Neural crest cell (in vitro differentiated cells): ENCODE measurements around the gene MAGEB6. TPM values are rescaled to one million over a fixed set of nuclear protein-coding genes. Genes with fewer than 3 reads are reported as not detected.
"Not testable (repeated sequence)": the region's sequence is repeated elsewhere in the genome, so short reads cannot be mapped to it uniquely, and the experiment has no call there.

Source experiments
- DNase-seq: peaks from one replicate; pipeline ENCODE4 v3.0.0; 2021; ENCODE audit warnings: low read depth, mixed read lengths, low spot score
- H3K27ac Mint-ChIP-seq: one replicate; pipeline ENCODE4 v1.8.0; 2021; ENCODE audit warnings: mild to moderate bottlenecking, mixed read lengths; ENCODE audit not compliant: unreplicated experiment
- H3K27me3 Mint-ChIP-seq: 2 replicates; pipeline ENCODE4 v1.8.0; 2021; ENCODE audit warnings: low read depth, mild to moderate bottlenecking, mixed read lengths
- H3K36me3 Mint-ChIP-seq: 2 replicates; pipeline ENCODE4 v1.8.0; 2021; ENCODE audit warnings: low read depth, mild to moderate bottlenecking, mixed read lengths
- H3K4me1 Mint-ChIP-seq: 2 replicates; pipeline ENCODE4 v1.8.0; 2021; ENCODE audit warnings: mixed read lengths
- H3K4me3 Mint-ChIP-seq: one replicate; pipeline ENCODE4 v1.8.0; 2021; ENCODE audit warnings: mild to moderate bottlenecking, mixed read lengths
- H3K9me3 Mint-ChIP-seq: 2 replicates; pipeline ENCODE4 v1.8.0; 2021; ENCODE audit warnings: mixed read lengths
- long read RNA-seq: library from polyadenylated mRNA; unstranded; transcript quantifications from one replicate; pipeline ENCODE4 v2.0.0, GENCODE V29; 2020
- total RNA-seq: library from RNA; stranded (reverse); gene quantifications from 2 replicates; pipeline ENCODE4 v1.2.1, GENCODE V29; 2021
- TF ChIP-seq, protein P1 (sequence below): fragments of 200-600 bp; sonication (generic); conservative IDR thresholded peaks from 2 replicates; pipeline ENCODE4 v1.5.0; 2021; ENCODE audit warnings: antibody characterized with exemption, mild to moderate bottlenecking

MAGEB6 gene
- not detected in 2 replicates for total RNA-seq
- long read RNA-seq, result 0 reads

DNA sequence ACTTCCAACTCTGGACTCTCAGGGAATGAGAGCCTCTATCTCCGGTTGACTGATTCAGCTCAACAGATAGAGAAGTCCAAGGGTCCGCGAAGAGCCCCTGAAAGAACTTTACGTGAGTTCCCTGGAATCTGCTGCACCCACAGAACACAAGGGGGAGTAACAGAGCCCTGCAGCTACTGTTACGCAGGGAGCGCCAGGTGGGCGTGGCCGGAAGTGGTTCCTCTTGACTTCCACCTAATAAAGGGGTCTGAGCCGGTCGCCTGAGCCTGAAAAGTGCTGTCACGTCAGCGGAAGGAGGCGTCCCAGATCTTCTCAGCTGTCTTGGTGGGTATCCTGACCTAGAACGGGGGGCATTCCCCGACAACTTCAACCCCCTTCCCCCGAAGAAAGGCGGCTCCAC lies at the start of gene MAGEB6:
Gene MAGEB6, plus strand, starts transcription at position 237 of the 400 bp plus-strand sequence. CDS start 1,407 bp downstream, outside the sequence.
- H3K36me3 Mint-ChIP-seq, result no peaks in the 10 kb centered on the region
- DNase-seq, result no peak
- no peaks in the 10 kb centered on the region for H3K27me3 Mint-ChIP-seq
- H3K4me3 Mint-ChIP-seq, result no peak within 1 kb of the TSS
- H3K9me3 Mint-ChIP-seq, result no peaks in the 10 kb centered on the region
- no peaks in the 10 kb centered on the region for H3K4me1 Mint-ChIP-seq
- TF ChIP-seq, protein P1, sequence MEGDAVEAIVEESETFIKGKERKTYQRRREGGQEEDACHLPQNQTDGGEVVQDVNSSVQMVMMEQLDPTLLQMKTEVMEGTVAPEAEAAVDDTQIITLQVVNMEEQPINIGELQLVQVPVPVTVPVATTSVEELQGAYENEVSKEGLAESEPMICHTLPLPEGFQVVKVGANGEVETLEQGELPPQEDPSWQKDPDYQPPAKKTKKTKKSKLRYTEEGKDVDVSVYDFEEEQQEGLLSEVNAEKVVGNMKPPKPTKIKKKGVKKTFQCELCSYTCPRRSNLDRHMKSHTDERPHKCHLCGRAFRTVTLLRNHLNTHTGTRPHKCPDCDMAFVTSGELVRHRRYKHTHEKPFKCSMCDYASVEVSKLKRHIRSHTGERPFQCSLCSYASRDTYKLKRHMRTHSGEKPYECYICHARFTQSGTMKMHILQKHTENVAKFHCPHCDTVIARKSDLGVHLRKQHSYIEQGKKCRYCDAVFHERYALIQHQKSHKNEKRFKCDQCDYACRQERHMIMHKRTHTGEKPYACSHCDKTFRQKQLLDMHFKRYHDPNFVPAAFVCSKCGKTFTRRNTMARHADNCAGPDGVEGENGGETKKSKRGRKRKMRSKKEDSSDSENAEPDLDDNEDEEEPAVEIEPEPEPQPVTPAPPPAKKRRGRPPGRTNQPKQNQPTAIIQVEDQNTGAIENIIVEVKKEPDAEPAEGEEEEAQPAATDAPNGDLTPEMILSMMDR, result no peak
- no peak within 1 kb of the TSS for H3K27ac Mint-ChIP-seq

GRCh38 chrX:26146024-26146423 lies 46.2 kb upstream of the MAGEB6 start:
- H3K27ac Mint-ChIP-seq, result no peak overlapping the region
- H3K36me3 Mint-ChIP-seq, result no peaks in the 10 kb centered on the region
- H3K4me1 Mint-ChIP-seq, result no peaks in the 10 kb centered on the region
- no peak for DNase-seq
- no peak overlapping the region for H3K4me3 Mint-ChIP-seq
- H3K9me3 Mint-ChIP-seq, result no peaks in the 10 kb centered on the region
- TF ChIP-seq, protein P1, result no peak
- H3K27me3 Mint-ChIP-seq, result no peaks in the 10 kb centered on the region

GRCh38 chrX:26160301-26160700 lies 31.9 kb upstream of the MAGEB6 start, which contains the start of gene MAGEB6B:
MAGEB6B (plus strand) TSS chrX:26160601; CDS start chrX:26160601, 0 bp downstream.
- no peaks in the 10 kb centered on the region for H3K4me1 Mint-ChIP-seq
- H3K4me3 Mint-ChIP-seq, result no peak within 1 kb of the TSS
- H3K27ac Mint-ChIP-seq, result no peak within 1 kb of the TSS
- H3K36me3 Mint-ChIP-seq, result no peaks in the 10 kb centered on the region
- peaks cover 7% of the 10 kb centered on the region for H3K9me3 Mint-ChIP-seq
- H3K27me3 Mint-ChIP-seq, result no peaks in the 10 kb centered on the region
- DNase-seq, result no peak
- TF ChIP-seq, protein P1, result no peak

GRCh38 chrX:26203561-26203960 lies 11.3 kb downstream of the MAGEB6 start:
- no peaks in the 10 kb centered on the region for H3K27me3 Mint-ChIP-seq
- H3K4me3 Mint-ChIP-seq, result no peak overlapping the region
- DNase-seq, result no peak
- no peaks in the 10 kb centered on the region for H3K4me1 Mint-ChIP-seq
- H3K9me3 Mint-ChIP-seq, result peaks cover 22% of the 10 kb centered on the region
- TF ChIP-seq, protein P1, result no peak
- no peaks in the 10 kb centered on the region for H3K36me3 Mint-ChIP-seq
- no peak overlapping the region for H3K27ac Mint-ChIP-seq

GRCh38 chrX:26204717-26205116 lies 12.5 kb downstream of the MAGEB6 start:
- H3K4me1 Mint-ChIP-seq, H3K27ac Mint-ChIP-seq, H3K36me3 Mint-ChIP-seq, DNase-seq, H3K4me3 Mint-ChIP-seq, H3K27me3 Mint-ChIP-seq: not testable (repeated sequence)
- peaks cover 22% of the 10 kb centered on the region for H3K9me3 Mint-ChIP-seq

GRCh38 chrX:26208012-26208411 lies 15.8 kb downstream of the MAGEB6 start:
- Mint-ChIP-seq H3K9me3 (peaks cover 11% of the 10 kb centered on the region), H3K27me3 (no peaks in the 10 kb centered on the region), H3K36me3 (no peaks in the 10 kb centered on the region), H3K4me3 (no peak overlapping the region), H3K27ac (no peak overlapping the region), H3K4me1 (no peaks in the 10 kb centered on the region)
- no peak for DNase-seq
- TF ChIP-seq, protein P1, result no peak
